Sigmoid colon (tissue), 4 donors: Measurements from ENCODE around the gene ECM1.

Experiments used
- POLR2A ChIP-seq, 2 donors: fragments of 450-650 bp; IDR thresholded peaks; one replicate each; pipeline ENCODE4 v1.6.1; 2016; ENCODE audit warnings: antibody characterized with exemption in 2 of 2, mild to moderate bottlenecking in 2 of 2, moderate library complexity in 2 of 2
- POLR2AphosphoS5 ChIP-seq, 4 donors: sonication (generic); formaldehyde crosslinking; IDR thresholded peaks; one replicate each; pipeline ENCODE4 v1.6.1; 2017; ENCODE audit warnings: antibody characterized with exemption in 4 of 4
- TF ChIP-seq, protein P1 (sequence below), 4 experiments: fragments of 450-650 bp in 3 of 4; fragments of 200-600 bp in 1 of 4; IDR thresholded peaks; one replicate each; pipeline ENCODE4 v1.5.1; 2016 to 2019; ENCODE audit warnings: antibody characterized with exemption in 4 of 4, mild to moderate bottlenecking in 3 of 4, moderate library complexity in 2 of 4

DNA sequence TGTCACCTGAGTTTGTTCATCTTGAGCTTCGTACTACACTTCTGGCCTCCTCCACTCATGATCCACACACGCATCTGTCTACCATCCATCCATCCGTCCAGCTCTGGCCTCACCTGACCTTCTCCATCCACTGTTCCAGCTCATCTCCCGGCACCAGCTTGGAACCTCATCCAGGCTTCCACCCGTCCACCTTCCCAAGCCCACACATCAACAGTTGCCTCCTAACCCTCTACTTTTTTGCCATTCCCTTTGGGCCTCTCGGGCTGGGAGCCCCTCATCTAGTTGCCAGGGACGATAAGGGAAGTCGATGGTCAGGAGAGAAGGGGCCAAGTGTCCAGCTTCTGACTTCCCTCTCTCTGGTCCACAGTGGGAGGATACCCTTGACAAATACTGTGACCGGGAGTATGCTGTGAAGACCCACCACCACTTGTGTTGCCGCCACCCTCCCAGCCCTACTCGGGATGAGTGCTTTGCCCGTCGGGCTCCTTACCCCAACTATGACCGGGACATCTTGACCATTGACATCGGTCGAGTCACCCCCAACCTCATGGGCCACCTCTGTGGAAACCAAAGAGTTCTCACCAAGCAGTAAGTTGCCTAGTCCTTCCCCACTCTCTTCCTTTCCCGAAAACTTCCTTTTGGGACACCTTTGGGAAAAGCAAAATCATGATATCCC lies 4.2 kb downstream of the ECM1 start:
- TF ChIP-seq POLR2A (IDR thresholded peaks at IDR 0.05) = no peak
- TF ChIP-seq POLR2AphosphoS5 (IDR thresholded peaks at IDR 0.05) = no peak
- TF ChIP-seq, protein P1, sequence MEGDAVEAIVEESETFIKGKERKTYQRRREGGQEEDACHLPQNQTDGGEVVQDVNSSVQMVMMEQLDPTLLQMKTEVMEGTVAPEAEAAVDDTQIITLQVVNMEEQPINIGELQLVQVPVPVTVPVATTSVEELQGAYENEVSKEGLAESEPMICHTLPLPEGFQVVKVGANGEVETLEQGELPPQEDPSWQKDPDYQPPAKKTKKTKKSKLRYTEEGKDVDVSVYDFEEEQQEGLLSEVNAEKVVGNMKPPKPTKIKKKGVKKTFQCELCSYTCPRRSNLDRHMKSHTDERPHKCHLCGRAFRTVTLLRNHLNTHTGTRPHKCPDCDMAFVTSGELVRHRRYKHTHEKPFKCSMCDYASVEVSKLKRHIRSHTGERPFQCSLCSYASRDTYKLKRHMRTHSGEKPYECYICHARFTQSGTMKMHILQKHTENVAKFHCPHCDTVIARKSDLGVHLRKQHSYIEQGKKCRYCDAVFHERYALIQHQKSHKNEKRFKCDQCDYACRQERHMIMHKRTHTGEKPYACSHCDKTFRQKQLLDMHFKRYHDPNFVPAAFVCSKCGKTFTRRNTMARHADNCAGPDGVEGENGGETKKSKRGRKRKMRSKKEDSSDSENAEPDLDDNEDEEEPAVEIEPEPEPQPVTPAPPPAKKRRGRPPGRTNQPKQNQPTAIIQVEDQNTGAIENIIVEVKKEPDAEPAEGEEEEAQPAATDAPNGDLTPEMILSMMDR (IDR thresholded peaks at IDR 0.05) = no peak
